Stimulated activated CD8-positive, alpha-beta memory T cell treated with anti-CD3 and anti-CD28 coated beads, Interleukin-4, amount 100 ng/mL, for 48 hours (primary cell): Measurements from ENCODE around the gene CCDC88A.
A peak's percentile ranks its signal among the peaks of the same experiment; 100 is the strongest.
"Not testable (repeated sequence)": the region's sequence is repeated elsewhere in the genome, so short reads cannot be mapped to it uniquely, and the experiment has no call there.

Experiments
- DNase-seq: peaks from one replicate; pipeline ENCODE4 v3.0.0-alpha.2; 2020

Gene CCDC88A

GRCh38 chr2:55370208-55370607, 49.4 kb downstream of the CCDC88A start:
- DNase-seq = no peak

- DNase-seq = no peak
These were observed 54.4 kb downstream of the CCDC88A start for GRCh38 chr2:55365303-55365702.

GRCh38 chr2:55364189-55365055, 55.2 kb downstream of the CCDC88A start:
- DNase-seq = no peak

GRCh38 chr2:55363636-55364035, 56.0 kb downstream of the CCDC88A start:
- DNase-seq = no peak

GRCh38 chr2:55361465-55362189, 58.0 kb downstream of the CCDC88A start:
- no peak for DNase-seq

GRCh38 chr2:55358451-55358850, 61.2 kb downstream of the CCDC88A start:
- DNase-seq = no peak

GRCh38 chr2:55357927-55358326, 61.7 kb downstream of the CCDC88A start:
- no peak for DNase-seq

- DNase-seq = no peak
These were observed 62.5 kb downstream of the CCDC88A start for GRCh38 chr2:55357164-55357563.

- DNase-seq = not testable (repeated sequence)
These were observed 63.5 kb downstream of the CCDC88A start for GRCh38 chr2:55356136-55356535.

GRCh38 chr2:55355451-55355850, 64.2 kb downstream of the CCDC88A start:
- no peak for DNase-seq

GRCh38 chr2:55351672-55352071, 68.0 kb downstream of the CCDC88A start:
- no peak for DNase-seq

GRCh38 chr2:55345064-55345463, 74.6 kb downstream of the CCDC88A start:
- DNase-seq = no peak

GRCh38 chr2:55338268-55338667, 81.4 kb downstream of the CCDC88A start:
- no peak for DNase-seq

GRCh38 chr2:55334728-55335127, 84.9 kb downstream of the CCDC88A start:
- DNase-seq = no peak

- no peak for DNase-seq
These were observed 88.9 kb downstream of the CCDC88A start for GRCh38 chr2:55330541-55331297.

- no peak for DNase-seq
These were observed 92.0 kb downstream of the CCDC88A start for GRCh38 chr2:55327470-55328230.

GRCh38 chr2:55314985-55315384, 104.7 kb downstream of the CCDC88A start:
- no peak for DNase-seq

- peak; percentile 39 for DNase-seq
These were observed 108.2 kb downstream of the CCDC88A start for GRCh38 chr2:55311444-55311870.

GRCh38 chr2:55309446-55309845, 110.2 kb downstream of the CCDC88A start:
- DNase-seq = no peak

- DNase-seq = no peak
These were observed 117.4 kb downstream of the CCDC88A start for GRCh38 chr2:55302241-55302640.

- no peak for DNase-seq
These were observed 118.4 kb downstream of the CCDC88A start for GRCh38 chr2:55301277-55301676.

GRCh38 chr2:55296393-55296792, 123.3 kb downstream of the CCDC88A start:
- DNase-seq = no peak

GRCh38 chr2:55283083-55283482, 136.6 kb downstream of the CCDC88A start:
- DNase-seq = no peak
